Measurements from ENCODE around the gene URGCP.

URGCP gene

GRCh38 chr7:43944286-43944685 is 37.9 kb upstream of the URGCP start:
- no peak overlapping the region for H3K56ac ChIP-seq (ENCODE audit: low read length)
- no peak overlapping the region for H2AK5ac ChIP-seq (ENCODE audit: low read length)
- H3K23ac ChIP-seq (ENCODE audit: low read length): no peak overlapping the region
- no peak overlapping the region for H3K4ac ChIP-seq (ENCODE audit: low read depth, low read length)
- no peaks in the 10 kb centered on the region for H3K79me2 ChIP-seq (ENCODE audit: control insufficient read depth, insufficient read depth, low read length)
- WGBS (ENCODE audit: extremely low coverage, insufficient coverage, low lambda C conversion rate): no CpG with 5 or more reads among the region's 4 CpGs
- H3K4me3 ChIP-seq (ENCODE audit: low read length): no peak overlapping the region
- no peak overlapping the region for H3K27ac ChIP-seq (ENCODE audit: low read depth, low read length)
- H3K79me1 ChIP-seq (ENCODE audit: low read length): no peaks in the 10 kb centered on the region
- no peak overlapping the region for H3K9ac ChIP-seq (ENCODE audit: low read length)
- no peak overlapping the region for H2BK15ac ChIP-seq (replicated peaks; ENCODE audit: low read depth)
- no peak overlapping the region for H2BK5ac ChIP-seq (ENCODE audit: low read length)
- H3K4me1 ChIP-seq (ENCODE audit: control insufficient read depth, low read depth, low read length): no peaks in the 10 kb centered on the region
- no peaks in the 10 kb centered on the region for H3K27me3 ChIP-seq (ENCODE audit: insufficient read depth, low read length, poor library complexity)
- H4K5ac ChIP-seq (ENCODE audit: low read length): no peak overlapping the region
- DNase-seq: no peak
- H3K4me2 ChIP-seq (ENCODE audit: low read length): no peak overlapping the region
- H3K36me3 ChIP-seq (ENCODE audit: control insufficient read depth, insufficient read depth, low read length): no peaks in the 10 kb centered on the region
- no peak overlapping the region for H3K18ac ChIP-seq (ENCODE audit: low read length)
- no peak overlapping the region for H2BK120ac ChIP-seq (ENCODE audit: low read depth, low read length)
- H4K8ac ChIP-seq (ENCODE audit: low read depth, low read length): no peak overlapping the region

GRCh38 chr7:43943417-43944187 is 37.2 kb upstream of the URGCP start:
- H3K56ac ChIP-seq (ENCODE audit: low read length): peak overlapping the region; percentile 1
- H3K79me1 ChIP-seq (ENCODE audit: low read length): no peaks in the 10 kb centered on the region
- H2BK5ac ChIP-seq (ENCODE audit: low read length): no peak overlapping the region
- H3K9ac ChIP-seq (ENCODE audit: low read length): no peak overlapping the region
- no peak for DNase-seq
- no peaks in the 10 kb centered on the region for H3K27me3 ChIP-seq (ENCODE audit: insufficient read depth, low read length, poor library complexity)
- H3K4me1 ChIP-seq (ENCODE audit: control insufficient read depth, low read depth, low read length): no peaks in the 10 kb centered on the region
- no peak overlapping the region for H3K23ac ChIP-seq (ENCODE audit: low read length)
- no peak overlapping the region for H2BK120ac ChIP-seq (ENCODE audit: low read depth, low read length)
- H3K4ac ChIP-seq (ENCODE audit: low read depth, low read length): no peak overlapping the region
- H2BK15ac ChIP-seq (replicated peaks; ENCODE audit: low read depth): no peak overlapping the region
- H3K36me3 ChIP-seq (ENCODE audit: control insufficient read depth, insufficient read depth, low read length): no peaks in the 10 kb centered on the region
- H4K8ac ChIP-seq (ENCODE audit: low read depth, low read length): no peak overlapping the region
- no peaks in the 10 kb centered on the region for H3K79me2 ChIP-seq (ENCODE audit: control insufficient read depth, insufficient read depth, low read length)
- no peak overlapping the region for H3K27ac ChIP-seq (ENCODE audit: low read depth, low read length)
- H4K5ac ChIP-seq (ENCODE audit: low read length): no peak overlapping the region
- no peak overlapping the region for H3K4me2 ChIP-seq (ENCODE audit: low read length)
- H3K4me3 ChIP-seq (ENCODE audit: low read length): no peak overlapping the region
- H2AK5ac ChIP-seq (ENCODE audit: low read length): no peak overlapping the region
- H3K18ac ChIP-seq (ENCODE audit: low read length): no peak overlapping the region
- WGBS (ENCODE audit: extremely low coverage, insufficient coverage, low lambda C conversion rate): no CpG with 5 or more reads among the region's 13 CpGs

DNA sequence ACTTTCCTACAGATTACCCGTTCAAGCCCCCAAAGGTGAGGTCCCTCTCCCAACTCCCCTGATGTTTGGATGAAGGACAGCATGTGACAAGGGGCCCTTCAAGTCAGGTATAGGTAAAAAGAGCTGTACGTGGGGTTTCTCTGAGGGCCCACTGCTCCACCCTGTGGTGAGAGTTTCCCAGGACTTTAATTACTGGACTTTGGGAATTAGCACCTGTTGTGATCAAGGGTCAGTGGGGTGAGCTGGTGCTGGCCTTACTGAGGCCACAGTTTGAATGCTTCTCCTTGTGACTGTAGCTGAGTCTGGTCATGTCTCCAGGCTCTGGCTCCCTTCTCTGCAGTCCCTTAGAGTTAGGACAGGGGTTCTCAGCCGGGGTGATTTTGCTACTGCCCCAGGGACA is 36.6 kb upstream of the URGCP start:
- Histone ChIP-seq H4K8ac (ENCODE audit: low read depth, low read length) (no peak overlapping the region), H3K36me3 (ENCODE audit: control insufficient read depth, insufficient read depth, low read length) (no peaks in the 10 kb centered on the region), H3K27me3 (ENCODE audit: insufficient read depth, low read length, poor library complexity) (no peaks in the 10 kb centered on the region), H4K5ac (ENCODE audit: low read length) (no peak overlapping the region), H3K4me1 (ENCODE audit: control insufficient read depth, low read depth, low read length) (no peaks in the 10 kb centered on the region), H3K23ac (ENCODE audit: low read length) (no peak overlapping the region), H3K79me1 (ENCODE audit: low read length) (no peaks in the 10 kb centered on the region), H3K27ac (ENCODE audit: low read depth, low read length) (no peak overlapping the region), H3K56ac (ENCODE audit: low read length) (no peak overlapping the region), H3K79me2 (ENCODE audit: control insufficient read depth, insufficient read depth, low read length) (no peaks in the 10 kb centered on the region), H2BK5ac (ENCODE audit: low read length) (no peak overlapping the region), H3K4me3 (ENCODE audit: low read length) (no peak overlapping the region), H2AK5ac (ENCODE audit: low read length) (no peak overlapping the region), H3K9ac (ENCODE audit: low read length) (no peak overlapping the region), H2BK120ac (ENCODE audit: low read depth, low read length) (no peak overlapping the region), H2BK15ac (replicated peaks; ENCODE audit: low read depth) (no peak overlapping the region), H3K18ac (ENCODE audit: low read length) (no peak overlapping the region), H3K4me2 (ENCODE audit: low read length) (no peak overlapping the region), H3K4ac (ENCODE audit: low read depth, low read length) (no peak overlapping the region)
- DNase-seq: peak; percentile 26
- no CpG with 5 or more reads among the region's 3 CpGs for WGBS (ENCODE audit: extremely low coverage, insufficient coverage, low lambda C conversion rate)

GRCh38 chr7:43942250-43942649 is 35.9 kb upstream of the URGCP start:
- Histone ChIP-seq H4K8ac (ENCODE audit: low read depth, low read length) (no peak overlapping the region), H3K9ac (ENCODE audit: low read length) (no peak overlapping the region), H3K79me2 (ENCODE audit: control insufficient read depth, insufficient read depth, low read length) (no peaks in the 10 kb centered on the region), H2AK5ac (ENCODE audit: low read length) (no peak overlapping the region), H2BK5ac (ENCODE audit: low read length) (no peak overlapping the region), H3K27ac (ENCODE audit: low read depth, low read length) (no peak overlapping the region), H3K4me2 (ENCODE audit: low read length) (no peak overlapping the region), H3K36me3 (ENCODE audit: control insufficient read depth, insufficient read depth, low read length) (no peaks in the 10 kb centered on the region), H3K79me1 (ENCODE audit: low read length) (no peaks in the 10 kb centered on the region), H2BK120ac (ENCODE audit: low read depth, low read length) (no peak overlapping the region), H3K4me1 (ENCODE audit: control insufficient read depth, low read depth, low read length) (no peaks in the 10 kb centered on the region), H3K4ac (ENCODE audit: low read depth, low read length) (no peak overlapping the region), H3K56ac (ENCODE audit: low read length) (no peak overlapping the region), H3K27me3 (ENCODE audit: insufficient read depth, low read length, poor library complexity) (no peaks in the 10 kb centered on the region), H2BK15ac (replicated peaks; ENCODE audit: low read depth) (no peak overlapping the region), H3K4me3 (ENCODE audit: low read length) (no peak overlapping the region), H3K18ac (ENCODE audit: low read length) (no peak overlapping the region), H4K5ac (ENCODE audit: low read length) (no peak overlapping the region), H3K23ac (ENCODE audit: low read length) (no peak overlapping the region)
- WGBS (ENCODE audit: extremely low coverage, insufficient coverage, low lambda C conversion rate): no CpG with 5 or more reads among the region's 3 CpGs
- DNase-seq: no peak

GRCh38 chr7:43938892-43939482 is 32.6 kb upstream of the URGCP start:
- Histone ChIP-seq H3K18ac (ENCODE audit: low read length) (no peak overlapping the region), H3K79me1 (ENCODE audit: low read length) (no peaks in the 10 kb centered on the region), H3K4me1 (ENCODE audit: control insufficient read depth, low read depth, low read length) (no peaks in the 10 kb centered on the region), H3K56ac (ENCODE audit: low read length) (no peak overlapping the region), H3K79me2 (ENCODE audit: control insufficient read depth, insufficient read depth, low read length) (no peaks in the 10 kb centered on the region), H2BK5ac (ENCODE audit: low read length) (no peak overlapping the region), H2BK15ac (replicated peaks; ENCODE audit: low read depth) (no peak overlapping the region), H4K5ac (ENCODE audit: low read length) (no peak overlapping the region), H3K4ac (ENCODE audit: low read depth, low read length) (no peak overlapping the region), H3K27ac (ENCODE audit: low read depth, low read length) (no peak overlapping the region), H3K36me3 (ENCODE audit: control insufficient read depth, insufficient read depth, low read length) (no peaks in the 10 kb centered on the region), H3K23ac (ENCODE audit: low read length) (no peak overlapping the region), H3K4me3 (ENCODE audit: low read length) (no peak overlapping the region), H2BK120ac (ENCODE audit: low read depth, low read length) (no peak overlapping the region), H3K9ac (ENCODE audit: low read length) (no peak overlapping the region), H3K4me2 (ENCODE audit: low read length) (no peak overlapping the region), H2AK5ac (ENCODE audit: low read length) (no peak overlapping the region), H3K27me3 (ENCODE audit: insufficient read depth, low read length, poor library complexity) (no peaks in the 10 kb centered on the region), H4K8ac (ENCODE audit: low read depth, low read length) (no peak overlapping the region)
- no peak for DNase-seq
- no CpG with 5 or more reads among the region's 4 CpGs for WGBS (ENCODE audit: extremely low coverage, insufficient coverage, low lambda C conversion rate)

All from mesendoderm (in vitro differentiated cells).